H9 (cell line): ENCODE measurements around the gene SLC25A3. TPM values are rescaled to one million over a fixed set of nuclear protein-coding genes. Genes with fewer than 3 reads are reported as not detected.

ENCODE experiments used
- DNase-seq: peaks from one replicate; pipeline ENCODE4 v3.0.0-alpha.2; 2017
- H2AFZ ChIP-seq: one replicate; pipeline ENCODE4 v1.6.1; 2013; ENCODE audit warnings: mild to moderate bottlenecking, low read length, control low read depth, moderate library complexity
- H2AK5ac ChIP-seq: 2 replicates; pipeline ENCODE4 v1.6.1; 2013; ENCODE audit warnings: low read length, control low read depth, mixed read lengths; ENCODE audit not compliant: insufficient read length
- H2BK120ac ChIP-seq: one replicate; pipeline ENCODE4 v1.6.1; 2013; ENCODE audit warnings: low read depth, mild to moderate bottlenecking, low read length, control low read depth, inconsistent platforms; ENCODE audit not compliant: poor library complexity, severe bottlenecking
- H2BK12ac ChIP-seq: 2 replicates; pipeline ENCODE4 v1.6.1; 2013; ENCODE audit warnings: low read length, control low read depth, mixed read lengths, low read depth; ENCODE audit not compliant: insufficient read length
- H2BK15ac ChIP-seq: 2 replicates; pipeline ENCODE4 v1.6.1; 2013; ENCODE audit warnings: low read depth, low read length, control low read depth
- H2BK20ac ChIP-seq: one replicate; pipeline ENCODE4 v1.6.1; 2013; ENCODE audit warnings: low read depth, mild to moderate bottlenecking, low read length, control low read depth, inconsistent platforms; ENCODE audit not compliant: poor library complexity, severe bottlenecking
- H2BK5ac ChIP-seq: 2 replicates; pipeline ENCODE4 v1.6.1; 2013; ENCODE audit warnings: low read length, control low read depth, mixed read lengths; ENCODE audit not compliant: insufficient read length
- H3K14ac ChIP-seq: 2 replicates; pipeline ENCODE4 v1.6.1; 2013; ENCODE audit warnings: low read length, control low read depth; ENCODE audit not compliant: insufficient read depth
- H3K18ac ChIP-seq: 2 replicates; pipeline ENCODE4 v1.6.1; 2013; ENCODE audit warnings: low read depth, mild to moderate bottlenecking, mixed read lengths, low read length, control low read depth; ENCODE audit not compliant: insufficient read length
- H3K23ac ChIP-seq: 2 replicates; pipeline ENCODE4 v1.6.1; 2013; ENCODE audit warnings: low read length, control low read depth, mixed read lengths, low read depth; ENCODE audit not compliant: insufficient read length
- H3K23me2 ChIP-seq: 2 replicates; pipeline ENCODE4 v1.6.1; 2013; ENCODE audit warnings: low read depth, mild to moderate bottlenecking, mixed read lengths, low read length, control low read depth; ENCODE audit not compliant: insufficient read length, poor library complexity, severe bottlenecking
- H3K27ac ChIP-seq: 2 replicates; pipeline ENCODE4 v1.5.1; 2013; ENCODE audit warnings: low read length, control low read depth, mixed read lengths, low read depth; ENCODE audit not compliant: insufficient read length
- H3K27me3 ChIP-seq: 2 replicates; pipeline ENCODE4 v1.6.1; 2013; ENCODE audit warnings: low read length, control low read depth, inconsistent platforms; ENCODE audit not compliant: insufficient read depth
- H3K4ac ChIP-seq: 2 replicates; pipeline ENCODE4 v1.6.1; 2013; ENCODE audit warnings: low read depth, mild to moderate bottlenecking, control low read depth, inconsistent platforms, low read length, moderate library complexity
- H3K4me1 ChIP-seq: 2 replicates; pipeline ENCODE4 v1.6.1; 2013; ENCODE audit warnings: low read length, control low read depth, inconsistent platforms; ENCODE audit not compliant: insufficient read depth
- H3K4me2 ChIP-seq: 2 replicates; pipeline ENCODE4 v1.6.1; 2013; ENCODE audit warnings: low read length, control low read depth, mixed read lengths; ENCODE audit not compliant: insufficient read length, insufficient read depth
- H3K56ac ChIP-seq: 2 replicates; pipeline ENCODE4 v1.6.1; 2013; ENCODE audit warnings: low read depth, mild to moderate bottlenecking, mixed read lengths, low read length, control low read depth; ENCODE audit not compliant: insufficient read length
- H3K79me1 ChIP-seq: 2 replicates; pipeline ENCODE4 v1.6.1; 2013; ENCODE audit warnings: low read depth, mild to moderate bottlenecking, moderate library complexity, low read length, control low read depth, inconsistent platforms; ENCODE audit not compliant: insufficient read depth, poor library complexity, severe bottlenecking
- H3K79me2 ChIP-seq: 2 replicates; pipeline ENCODE4 v1.6.1; 2013; ENCODE audit warnings: low read length, control low read depth, inconsistent platforms; ENCODE audit not compliant: insufficient read depth
- H3K9ac ChIP-seq: 2 replicates; pipeline ENCODE4 v1.6.1; 2013; ENCODE audit warnings: low read length, control low read depth, mixed read lengths; ENCODE audit not compliant: insufficient read length; ENCODE audit errors: extremely low read depth
- H3K9me3 ChIP-seq: one replicate; pipeline ENCODE4 v1.6.1; 2013; ENCODE audit warnings: low read depth, low read length, inconsistent platforms; ENCODE audit not compliant: control insufficient read depth
- H3T11ph ChIP-seq: one replicate; pipeline ENCODE4 v1.6.1; 2013; ENCODE audit warnings: mild to moderate bottlenecking, low read length, control low read depth, inconsistent platforms
- H4K20me1 ChIP-seq: one replicate; pipeline ENCODE4 v1.6.1; 2013; ENCODE audit not compliant: control insufficient read depth, insufficient read length, insufficient read depth
- H4K5ac ChIP-seq: 2 replicates; pipeline ENCODE4 v1.6.1; 2013; ENCODE audit warnings: low read depth, mild to moderate bottlenecking, mixed read lengths, low read length, control low read depth; ENCODE audit not compliant: insufficient read length
- H4K8ac ChIP-seq: replicated peaks from 2 replicates; pipeline ENCODE4 v1.6.1; 2013; ENCODE audit warnings: low read length, control low read depth, mixed read lengths, low read depth; ENCODE audit not compliant: insufficient read length
- H4K91ac ChIP-seq: 2 replicates; pipeline ENCODE4 v1.6.1; 2013; ENCODE audit warnings: low read depth, mild to moderate bottlenecking, moderate library complexity, mixed read lengths, low read length, control low read depth; ENCODE audit not compliant: insufficient read length
- H3K27ac Mint-ChIP-seq, 3 experiments: 2 replicates in 2 of 3; 3 replicates in 1 of 3; pipeline ENCODE4 v1.8.0; 2020 to 2021; ENCODE audit warnings: mixed read lengths in 3 of 3, mild to moderate bottlenecking in 1 of 3, moderate library complexity in 1 of 3
- H3K27me3 Mint-ChIP-seq: 2 replicates; pipeline ENCODE4 v1.8.0; 2021; ENCODE audit warnings: low read depth, mild to moderate bottlenecking, moderate library complexity, mixed read lengths
- H3K36me3 Mint-ChIP-seq, 3 experiments: 2 replicates in 2 of 3; 3 replicates in 1 of 3; pipeline ENCODE4 v1.8.0; 2020 to 2021; ENCODE audit warnings: low read depth in 3 of 3, mixed read lengths in 3 of 3; ENCODE audit not compliant: insufficient read depth in 1 of 3
- H3K4me1 Mint-ChIP-seq, 2 experiments: 2 replicates each; pipeline ENCODE4 v1.8.0; 2020; ENCODE audit warnings: mixed read lengths in 2 of 2
- H3K4me3 Mint-ChIP-seq, 2 experiments: 2 replicates in 1 of 2; 3 replicates in 1 of 2; pipeline ENCODE4 v1.8.0; 2020 to 2021; ENCODE audit warnings: mild to moderate bottlenecking in 2 of 2, mixed read lengths in 2 of 2, moderate library complexity in 1 of 2
- H3K9me3 Mint-ChIP-seq, 2 experiments: 2 replicates in 1 of 2; 3 replicates in 1 of 2; pipeline ENCODE4 v1.8.0; 2020; ENCODE audit warnings: mild to moderate bottlenecking in 2 of 2, mixed read lengths in 2 of 2, moderate library complexity in 1 of 2
- WGBS: extraction: QIAGEN DNeasy Blood & Tissue Kit; methylation state at CpG from one replicate; pipeline ENCODE4 v1.1.7; 2013; ENCODE audit warnings: missing lambda C conversion rate, low lambda C conversion rate, mixed read lengths; ENCODE audit not compliant: insufficient read length; ENCODE audit errors: extremely low coverage; 5-methylcytosine and 5-hydroxymethylcytosine counted together
- total RNA-seq: library from RNA; stranded (reverse); gene quantifications from 2 replicates; pipeline ENCODE4 v1.2.1, GENCODE V29; 2021
- TF ChIP-seq, protein P1 (sequence below): fragments of 200-600 bp; sonication (generic); conservative IDR thresholded peaks from 3 replicates; pipeline ENCODE4 v1.8.0; 2021; ENCODE audit warnings: antibody characterized with exemption, mild to moderate bottlenecking

Gene SLC25A3
- total RNA-seq, 1 experiment from 2014 or later = 673 TPM

DNA sequence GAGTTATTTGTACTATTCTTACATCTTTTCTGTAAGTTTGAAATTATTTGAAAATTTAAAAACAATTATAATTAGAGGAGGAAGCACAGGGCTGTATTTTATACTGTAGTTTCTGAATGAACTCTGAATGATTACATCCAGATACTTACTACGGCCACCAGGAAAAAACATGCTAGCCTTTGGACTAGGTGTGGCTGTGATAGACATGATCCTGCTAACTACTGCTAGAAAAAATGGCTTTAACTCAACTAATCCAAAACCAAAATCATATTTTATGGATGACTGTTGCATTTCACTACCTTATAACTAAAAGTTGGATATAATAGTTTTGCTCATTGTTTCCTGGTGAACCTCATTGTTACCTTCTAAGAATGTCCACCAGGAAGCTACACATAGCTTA is 15.1 kb upstream of the SLC25A3 start:
- no peaks in the 10 kb centered on the region for H3K9me3 Mint-ChIP-seq
- H3K27me3 ChIP-seq = no peaks in the 10 kb centered on the region; the same call in 1 of the 2 replicates
- no peak overlapping the region for H3K4ac ChIP-seq
- no peaks in the 10 kb centered on the region for H4K20me1 ChIP-seq
- no peak overlapping the region for H4K8ac ChIP-seq
- no peak overlapping the region for H3K27ac Mint-ChIP-seq
- no peak overlapping the region for H3K14ac ChIP-seq
- TF ChIP-seq, protein P1, sequence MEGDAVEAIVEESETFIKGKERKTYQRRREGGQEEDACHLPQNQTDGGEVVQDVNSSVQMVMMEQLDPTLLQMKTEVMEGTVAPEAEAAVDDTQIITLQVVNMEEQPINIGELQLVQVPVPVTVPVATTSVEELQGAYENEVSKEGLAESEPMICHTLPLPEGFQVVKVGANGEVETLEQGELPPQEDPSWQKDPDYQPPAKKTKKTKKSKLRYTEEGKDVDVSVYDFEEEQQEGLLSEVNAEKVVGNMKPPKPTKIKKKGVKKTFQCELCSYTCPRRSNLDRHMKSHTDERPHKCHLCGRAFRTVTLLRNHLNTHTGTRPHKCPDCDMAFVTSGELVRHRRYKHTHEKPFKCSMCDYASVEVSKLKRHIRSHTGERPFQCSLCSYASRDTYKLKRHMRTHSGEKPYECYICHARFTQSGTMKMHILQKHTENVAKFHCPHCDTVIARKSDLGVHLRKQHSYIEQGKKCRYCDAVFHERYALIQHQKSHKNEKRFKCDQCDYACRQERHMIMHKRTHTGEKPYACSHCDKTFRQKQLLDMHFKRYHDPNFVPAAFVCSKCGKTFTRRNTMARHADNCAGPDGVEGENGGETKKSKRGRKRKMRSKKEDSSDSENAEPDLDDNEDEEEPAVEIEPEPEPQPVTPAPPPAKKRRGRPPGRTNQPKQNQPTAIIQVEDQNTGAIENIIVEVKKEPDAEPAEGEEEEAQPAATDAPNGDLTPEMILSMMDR = no peak
- no peak overlapping the region for H3K18ac ChIP-seq
- no peaks in the 10 kb centered on the region for H3K79me2 ChIP-seq
- no peak overlapping the region for H4K91ac ChIP-seq
- H2AK5ac ChIP-seq = no peak overlapping the region
- no peak overlapping the region for H2BK12ac ChIP-seq
- H2AFZ ChIP-seq = no peak overlapping the region
- no peak overlapping the region for H4K5ac ChIP-seq
- no peaks in the 10 kb centered on the region for H3K79me1 ChIP-seq
- H3K9ac ChIP-seq = no peak overlapping the region
- no peaks in the 10 kb centered on the region for H3K4me1 Mint-ChIP-seq
- no peaks in the 10 kb centered on the region for H3K23me2 ChIP-seq
- H3K23ac ChIP-seq = no peak overlapping the region
- H3K36me3 Mint-ChIP-seq = no peaks in the 10 kb centered on the region
- no peak overlapping the region for H2BK120ac ChIP-seq
- no peak overlapping the region for H3K4me2 ChIP-seq
- no peaks in the 10 kb centered on the region for H3K4me1 ChIP-seq
- no peak overlapping the region for H3K4me3 Mint-ChIP-seq
- H2BK5ac ChIP-seq = no peak overlapping the region
- no peak for DNase-seq
- H2BK20ac ChIP-seq = no peak overlapping the region
- H2BK15ac ChIP-seq = no peak overlapping the region
- no peaks in the 10 kb centered on the region for H3K27me3 Mint-ChIP-seq
- H3K56ac ChIP-seq = no peak overlapping the region
- H3T11ph ChIP-seq = no peak overlapping the region
- no CpG with 5 or more reads among the region's 1 CpG for WGBS
- no peaks in the 10 kb centered on the region for H3K9me3 ChIP-seq
- no peak overlapping the region for H3K27ac ChIP-seq
